ENCODE measurements around the gene TMTC2.

The TMTC2 gene

GRCh38 chr12:83158613-83159207 is 472.0 kb downstream of the TMTC2 start:
- Histone ChIP-seq H3K27ac (ENCODE audit: low read depth, low read length) (no peak overlapping the region), H3K4me2 (ENCODE audit: low read depth, low read length, poor library complexity, severe bottlenecking) (no peak overlapping the region), H3F3A (ENCODE audit: insufficient read depth) (no peaks in the 10 kb centered on the region), H2AFZ (ENCODE audit: low read depth, low read length, severe bottlenecking) (no peak overlapping the region), H3K79me2 (ENCODE audit: insufficient read depth, low read length) (no peaks in the 10 kb centered on the region), H3K9me3 (ENCODE audit: insufficient read depth, low read length) (no peaks in the 10 kb centered on the region), H3K27me3 (ENCODE audit: low read length) (no peaks in the 10 kb centered on the region), H3K9me2 (replicated peaks; ENCODE audit: insufficient read depth, low read length) (no peaks in the 10 kb centered on the region), H3K4me3 (ENCODE audit: insufficient read depth, low read length, poor library complexity, severe bottlenecking) (no peak overlapping the region), H4K20me1 (ENCODE audit: low read depth, low read length) (no peaks in the 10 kb centered on the region), H3K36me3 (ENCODE audit: low read length) (no peaks in the 10 kb centered on the region), H3K9ac (ENCODE audit: low read length) (no peak overlapping the region)
- TF ChIP-seq CTCF (IDR thresholded peaks at IDR 0.05; ENCODE audit: insufficient read depth, low read length, poor library complexity, severe bottlenecking) (no peak), EZH2phosphoT487 (conservative IDR thresholded peaks at IDR 0.05; ENCODE audit: low read length) (no peak)

- H3K4me2 ChIP-seq (ENCODE audit: low read depth, low read length, poor library complexity, severe bottlenecking): no peak overlapping the region
These were observed 474.8 kb downstream of the TMTC2 start for GRCh38 chr12:83161456-83161855.

GRCh38 chr12:83168751-83169150 is 482.0 kb downstream of the TMTC2 start:
- no peaks in the 10 kb centered on the region for H4K20me1 ChIP-seq (ENCODE audit: low read depth, low read length)
- H3K9ac ChIP-seq (ENCODE audit: low read length): no peak overlapping the region
- H3K79me2 ChIP-seq (ENCODE audit: insufficient read depth, low read length): no peaks in the 10 kb centered on the region
- H2AFZ ChIP-seq (ENCODE audit: low read depth, low read length, severe bottlenecking): no peak overlapping the region
- H3K9me2 ChIP-seq (replicated peaks; ENCODE audit: insufficient read depth, low read length): no peaks in the 10 kb centered on the region
- no peaks in the 10 kb centered on the region for H3F3A ChIP-seq (ENCODE audit: insufficient read depth)
- TF ChIP-seq EZH2phosphoT487 (conservative IDR thresholded peaks at IDR 0.05; ENCODE audit: low read length) (no peak), CTCF (IDR thresholded peaks at IDR 0.05; ENCODE audit: insufficient read depth, low read length, poor library complexity, severe bottlenecking) (no peak)
- no peaks in the 10 kb centered on the region for H3K36me3 ChIP-seq (ENCODE audit: low read length)
- no peaks in the 10 kb centered on the region for H3K27me3 ChIP-seq (ENCODE audit: low read length)
- no peak overlapping the region for H3K4me3 ChIP-seq (ENCODE audit: insufficient read depth, low read length, poor library complexity, severe bottlenecking)
- no peaks in the 10 kb centered on the region for H3K9me3 ChIP-seq (ENCODE audit: insufficient read depth, low read length)
- H3K4me2 ChIP-seq (ENCODE audit: low read depth, low read length, poor library complexity, severe bottlenecking): no peak overlapping the region
- no peak overlapping the region for H3K27ac ChIP-seq (ENCODE audit: low read depth, low read length)

More at GRCh38 chr12:83161456-83161855, 474.8 kb downstream of the TMTC2 start:
- H3K9me2 ChIP-seq (replicated peaks; ENCODE audit: insufficient read depth, low read length): no peaks in the 10 kb centered on the region
- no peaks in the 10 kb centered on the region for H3F3A ChIP-seq (ENCODE audit: insufficient read depth)
- no peaks in the 10 kb centered on the region for H4K20me1 ChIP-seq (ENCODE audit: low read depth, low read length)
- H3K36me3 ChIP-seq (ENCODE audit: low read length): no peaks in the 10 kb centered on the region
- H3K9ac ChIP-seq (ENCODE audit: low read length): no peak overlapping the region
- no peak overlapping the region for H2AFZ ChIP-seq (ENCODE audit: low read depth, low read length, severe bottlenecking)
- no peaks in the 10 kb centered on the region for H3K79me2 ChIP-seq (ENCODE audit: insufficient read depth, low read length)
- H3K27me3 ChIP-seq (ENCODE audit: low read length): no peaks in the 10 kb centered on the region
- TF ChIP-seq CTCF (IDR thresholded peaks at IDR 0.05; ENCODE audit: insufficient read depth, low read length, poor library complexity, severe bottlenecking): no peak
- TF ChIP-seq EZH2phosphoT487 (conservative IDR thresholded peaks at IDR 0.05; ENCODE audit: low read length): no peak
- H3K9me3 ChIP-seq (ENCODE audit: insufficient read depth, low read length): no peaks in the 10 kb centered on the region
- H3K27ac ChIP-seq (ENCODE audit: low read depth, low read length): no peak overlapping the region
- no peak overlapping the region for H3K4me3 ChIP-seq (ENCODE audit: insufficient read depth, low read length, poor library complexity, severe bottlenecking)

Data from SU-DHL-6 (cell line).